Nephron (organoid): ENCODE measurements around the gene STAB1.

Experiments used
- H3K27ac Mint-ChIP-seq, 3 experiments: 2 replicates each; pipeline ENCODE4 v1.8.0; 2020; ENCODE audit warnings: mixed read lengths in 3 of 3, mild to moderate bottlenecking in 2 of 3, moderate library complexity in 1 of 3
- H3K27me3 Mint-ChIP-seq: 2 replicates; pipeline ENCODE4 v1.8.0; 2021; ENCODE audit warnings: low read depth, mild to moderate bottlenecking, moderate library complexity, mixed read lengths
- H3K36me3 Mint-ChIP-seq: 2 replicates; pipeline ENCODE4 v1.8.0; 2020; ENCODE audit warnings: low read depth, mixed read lengths
- H3K4me1 Mint-ChIP-seq: 2 replicates; pipeline ENCODE4 v1.8.0; 2020; ENCODE audit warnings: mixed read lengths
- H3K4me3 Mint-ChIP-seq, 3 experiments: 2 replicates each; pipeline ENCODE4 v1.8.0; 2020; ENCODE audit warnings: mild to moderate bottlenecking in 3 of 3, mixed read lengths in 3 of 3, moderate library complexity in 2 of 3
- H3K9me3 Mint-ChIP-seq: 2 replicates; pipeline ENCODE4 v1.8.0; 2020; ENCODE audit warnings: mixed read lengths
- TF ChIP-seq, protein P1 (sequence below), 3 experiments: fragments of 200-600 bp; sonication (generic); IDR thresholded peaks; one replicate each; pipeline ENCODE4 v1.5.0; 2021; ENCODE audit warnings: antibody characterized with exemption in 3 of 3; ENCODE audit not compliant: unreplicated experiment in 3 of 3

STAB1 gene

DNA sequence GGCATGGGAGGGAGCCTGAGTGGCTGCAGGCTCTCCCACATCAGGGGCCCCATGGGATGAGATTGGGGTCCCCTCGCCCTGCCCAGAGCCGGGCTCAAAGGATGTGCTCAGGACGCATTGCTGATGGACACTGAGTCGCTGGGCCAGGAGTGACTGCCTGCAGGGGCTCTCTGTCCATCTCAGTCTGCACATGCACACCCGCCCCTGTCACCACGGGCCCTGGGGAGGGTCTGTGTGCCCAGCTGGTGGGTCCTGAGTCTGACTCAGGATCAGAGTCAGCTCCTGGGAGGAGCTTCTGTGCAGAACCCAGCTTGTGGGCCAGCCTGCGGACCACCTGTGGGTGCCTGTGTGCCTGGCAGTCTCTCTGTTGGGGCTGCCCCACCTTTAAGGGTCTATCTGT is 18.1 kb downstream of the STAB1 start:
- H3K4me1 Mint-ChIP-seq, result no peaks in the 10 kb centered on the region
- H3K4me3 Mint-ChIP-seq, result no peak overlapping the region
- H3K27me3 Mint-ChIP-seq, result peaks cover 10% of the 10 kb centered on the region
- no peaks in the 10 kb centered on the region for H3K36me3 Mint-ChIP-seq
- TF ChIP-seq, protein P1, sequence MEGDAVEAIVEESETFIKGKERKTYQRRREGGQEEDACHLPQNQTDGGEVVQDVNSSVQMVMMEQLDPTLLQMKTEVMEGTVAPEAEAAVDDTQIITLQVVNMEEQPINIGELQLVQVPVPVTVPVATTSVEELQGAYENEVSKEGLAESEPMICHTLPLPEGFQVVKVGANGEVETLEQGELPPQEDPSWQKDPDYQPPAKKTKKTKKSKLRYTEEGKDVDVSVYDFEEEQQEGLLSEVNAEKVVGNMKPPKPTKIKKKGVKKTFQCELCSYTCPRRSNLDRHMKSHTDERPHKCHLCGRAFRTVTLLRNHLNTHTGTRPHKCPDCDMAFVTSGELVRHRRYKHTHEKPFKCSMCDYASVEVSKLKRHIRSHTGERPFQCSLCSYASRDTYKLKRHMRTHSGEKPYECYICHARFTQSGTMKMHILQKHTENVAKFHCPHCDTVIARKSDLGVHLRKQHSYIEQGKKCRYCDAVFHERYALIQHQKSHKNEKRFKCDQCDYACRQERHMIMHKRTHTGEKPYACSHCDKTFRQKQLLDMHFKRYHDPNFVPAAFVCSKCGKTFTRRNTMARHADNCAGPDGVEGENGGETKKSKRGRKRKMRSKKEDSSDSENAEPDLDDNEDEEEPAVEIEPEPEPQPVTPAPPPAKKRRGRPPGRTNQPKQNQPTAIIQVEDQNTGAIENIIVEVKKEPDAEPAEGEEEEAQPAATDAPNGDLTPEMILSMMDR (IDR thresholded peaks at IDR 0.05; ENCODE audit: unreplicated experiment in 3 of 3), result no peak
- H3K27ac Mint-ChIP-seq, result no peak overlapping the region
- no peaks in the 10 kb centered on the region for H3K9me3 Mint-ChIP-seq

DNA sequence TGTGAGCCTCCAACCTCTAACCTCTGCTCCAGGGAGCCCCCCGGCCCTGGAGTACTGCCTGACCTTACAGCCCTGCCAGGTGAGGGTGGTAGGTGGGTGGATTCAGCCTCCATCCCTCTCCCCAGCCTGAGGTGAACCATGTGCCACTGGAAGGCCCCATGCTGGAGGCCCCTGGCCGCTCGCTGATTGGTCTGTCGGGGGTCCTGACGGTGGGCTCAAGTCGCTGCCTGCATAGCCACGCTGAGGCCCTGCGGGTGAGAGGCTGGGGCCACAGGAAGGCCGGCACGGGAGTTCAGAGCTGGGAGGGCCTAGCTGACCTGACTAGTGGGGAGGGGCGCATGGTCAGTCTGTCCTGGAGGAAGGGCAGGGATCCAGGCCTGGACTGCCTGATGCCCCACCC is 19.4 kb downstream of the STAB1 start:
- Mint-ChIP-seq H3K4me1 (no peaks in the 10 kb centered on the region), H3K9me3 (no peaks in the 10 kb centered on the region), H3K36me3 (no peaks in the 10 kb centered on the region), H3K4me3 (no peak overlapping the region), H3K27ac (no peak overlapping the region), H3K27me3 (peaks cover 10% of the 10 kb centered on the region)
- TF ChIP-seq, protein P1 (IDR thresholded peaks at IDR 0.05; ENCODE audit: unreplicated experiment in 3 of 3), result no peak

DNA sequence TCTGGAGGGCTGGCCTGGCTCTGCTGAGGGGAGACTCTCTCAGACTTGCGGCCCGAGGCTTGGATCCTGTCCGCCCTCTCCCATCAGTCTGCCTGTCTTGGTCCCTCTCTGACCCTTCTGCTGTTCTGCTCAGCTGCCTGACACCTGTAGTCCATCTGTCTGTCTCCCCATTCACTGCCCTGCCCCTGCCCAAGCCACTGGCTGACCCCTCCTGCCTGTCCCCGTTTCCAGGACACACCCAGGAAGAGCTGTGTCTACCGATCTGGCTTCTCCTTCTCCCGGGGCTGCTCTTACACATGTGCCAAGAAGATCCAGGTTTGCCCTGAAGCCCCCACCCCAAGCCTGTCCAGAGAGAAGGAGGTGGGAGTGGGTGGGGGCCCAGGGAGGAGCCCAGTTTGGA is 20.1 kb downstream of the STAB1 start:
- Mint-ChIP-seq H3K4me3 (no peak overlapping the region), H3K36me3 (no peaks in the 10 kb centered on the region), H3K9me3 (no peaks in the 10 kb centered on the region), H3K27me3 (peaks cover 7% of the 10 kb centered on the region), H3K27ac (no peak overlapping the region), H3K4me1 (no peaks in the 10 kb centered on the region)
- TF ChIP-seq, protein P1 (IDR thresholded peaks at IDR 0.05; ENCODE audit: unreplicated experiment in 3 of 3), result no peak

DNA sequence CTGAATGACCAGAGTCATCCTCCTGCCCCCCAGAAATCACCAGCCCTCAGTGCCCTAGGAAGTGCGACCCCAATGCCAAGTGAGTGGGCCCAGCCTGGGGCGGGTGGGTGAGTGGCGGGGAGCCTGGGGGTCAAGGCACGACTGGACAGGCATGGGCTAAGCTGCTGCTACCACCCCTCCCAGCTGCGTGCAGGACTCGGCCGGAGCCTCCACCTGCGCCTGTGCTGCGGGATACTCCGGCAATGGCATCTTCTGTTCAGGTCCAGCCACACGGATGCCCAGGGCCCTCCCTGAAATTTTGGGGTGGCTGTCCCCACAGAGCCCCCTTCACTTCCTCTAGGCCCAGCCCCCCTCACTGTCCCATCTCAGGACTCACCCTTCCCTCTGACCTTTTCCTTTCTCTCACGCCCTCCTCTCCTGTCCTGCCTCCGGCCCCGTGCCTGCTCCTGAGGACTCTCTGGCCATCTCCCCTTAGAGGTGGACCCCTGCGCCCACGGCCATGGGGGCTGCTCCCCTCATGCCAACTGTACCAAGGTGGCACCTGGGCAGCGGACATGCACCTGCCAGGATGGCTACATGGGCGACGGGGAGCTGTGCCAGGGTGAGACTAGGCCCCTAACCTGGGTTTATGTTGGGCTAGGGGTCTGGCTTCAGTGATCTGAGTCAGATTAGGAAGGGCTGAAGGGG is 21.5 kb downstream of the STAB1 start:
- no peak overlapping the region for H3K4me3 Mint-ChIP-seq
- H3K9me3 Mint-ChIP-seq, result no peaks in the 10 kb centered on the region
- H3K27ac Mint-ChIP-seq, result no peak overlapping the region
- no peaks in the 10 kb centered on the region for H3K4me1 Mint-ChIP-seq
- peaks cover 3% of the 10 kb centered on the region for H3K27me3 Mint-ChIP-seq
- TF ChIP-seq, protein P1 (IDR thresholded peaks at IDR 0.05; ENCODE audit: unreplicated experiment in 3 of 3), result no peak
- no peaks in the 10 kb centered on the region for H3K36me3 Mint-ChIP-seq

DNA sequence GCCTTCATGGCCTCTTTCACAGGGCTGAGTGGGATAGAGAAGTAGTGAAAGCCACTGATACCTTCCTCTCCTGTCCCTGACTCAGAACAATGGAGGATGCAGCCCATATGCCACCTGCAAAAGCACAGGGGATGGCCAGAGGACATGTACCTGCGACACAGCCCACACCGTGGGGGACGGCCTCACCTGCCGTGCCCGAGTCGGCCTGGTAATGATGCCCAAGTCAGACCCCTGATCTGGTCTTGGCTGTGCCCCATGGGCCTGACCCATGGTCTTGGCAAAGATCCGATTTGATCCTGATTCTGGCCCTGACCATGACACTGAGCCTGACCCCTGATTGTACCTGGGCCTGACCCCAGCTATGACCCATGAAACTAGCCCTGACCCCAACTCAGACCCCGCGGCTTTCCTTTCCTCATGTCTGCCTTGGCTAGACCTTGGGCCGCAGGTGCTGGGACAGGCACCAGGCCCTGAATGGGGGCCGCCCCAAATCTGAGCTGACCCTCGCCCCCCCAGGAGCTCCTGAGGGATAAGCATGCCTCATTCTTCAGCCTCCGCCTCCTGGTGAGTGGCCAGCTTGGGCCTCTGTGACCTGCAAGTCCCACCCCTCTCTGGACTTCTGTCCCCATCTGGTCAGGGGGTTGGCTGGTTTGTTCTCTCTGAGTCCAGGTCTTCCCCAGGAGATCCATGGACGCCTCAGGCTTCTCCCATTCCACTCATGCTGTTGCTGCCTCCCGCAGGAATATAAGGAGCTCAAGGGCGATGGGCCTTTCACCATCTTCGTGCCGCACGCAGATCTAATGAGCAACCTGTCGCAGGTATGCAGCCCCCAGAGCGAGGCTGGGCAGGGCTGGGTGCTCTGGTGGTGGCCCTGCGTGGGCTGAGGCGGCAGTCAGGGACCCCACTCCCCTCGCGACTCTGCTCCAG is 22.9 kb downstream of the STAB1 start:
- H3K27me3 Mint-ChIP-seq, result peaks cover 3% of the 10 kb centered on the region
- H3K4me1 Mint-ChIP-seq, result no peaks in the 10 kb centered on the region
- H3K4me3 Mint-ChIP-seq, result no peak overlapping the region
- H3K27ac Mint-ChIP-seq, result no peak overlapping the region
- TF ChIP-seq, protein P1 (IDR thresholded peaks at IDR 0.05; ENCODE audit: unreplicated experiment in 3 of 3), result no peak
- H3K9me3 Mint-ChIP-seq, result no peaks in the 10 kb centered on the region
- H3K36me3 Mint-ChIP-seq, result no peaks in the 10 kb centered on the region
